ENCODE data around the gene RASL10A. TPM values are rescaled to one million over a fixed set of nuclear protein-coding genes. Genes with fewer than 3 reads are reported as not detected.

RASL10A gene
- total RNA-seq, 1 experiment from 2014 or later: 0.06 TPM

GRCh38 chr22:29339381-29340235 is 24.1 kb upstream of the RASL10A start:
- no peak for DNase-seq (ENCODE audit: low read depth)

DNA sequence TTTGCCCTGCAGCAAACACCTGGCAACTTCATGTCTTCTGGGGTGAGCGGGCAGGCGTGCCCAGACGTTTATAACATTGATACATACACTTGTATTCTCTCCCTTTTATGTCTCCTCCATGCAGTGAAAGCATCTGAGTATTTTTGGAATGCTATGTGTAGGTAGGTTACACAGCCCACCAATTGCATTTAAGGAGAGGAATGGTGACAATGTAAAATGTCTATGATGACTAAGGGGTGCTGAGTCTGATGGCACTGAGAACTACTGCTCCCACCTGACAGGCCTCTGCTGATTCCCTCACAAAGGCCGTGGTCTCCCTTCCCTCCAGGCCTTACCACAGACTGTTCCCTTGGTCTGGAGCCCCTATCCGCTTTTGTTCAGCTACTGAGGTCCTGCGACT is 22.9 kb upstream of the RASL10A start:
- DNase-seq (ENCODE audit: low read depth): no peak

- no peak for DNase-seq (ENCODE audit: low read depth)
Measured at GRCh38 chr22:29337631-29338284, 22.3 kb upstream of the RASL10A start.

DNA sequence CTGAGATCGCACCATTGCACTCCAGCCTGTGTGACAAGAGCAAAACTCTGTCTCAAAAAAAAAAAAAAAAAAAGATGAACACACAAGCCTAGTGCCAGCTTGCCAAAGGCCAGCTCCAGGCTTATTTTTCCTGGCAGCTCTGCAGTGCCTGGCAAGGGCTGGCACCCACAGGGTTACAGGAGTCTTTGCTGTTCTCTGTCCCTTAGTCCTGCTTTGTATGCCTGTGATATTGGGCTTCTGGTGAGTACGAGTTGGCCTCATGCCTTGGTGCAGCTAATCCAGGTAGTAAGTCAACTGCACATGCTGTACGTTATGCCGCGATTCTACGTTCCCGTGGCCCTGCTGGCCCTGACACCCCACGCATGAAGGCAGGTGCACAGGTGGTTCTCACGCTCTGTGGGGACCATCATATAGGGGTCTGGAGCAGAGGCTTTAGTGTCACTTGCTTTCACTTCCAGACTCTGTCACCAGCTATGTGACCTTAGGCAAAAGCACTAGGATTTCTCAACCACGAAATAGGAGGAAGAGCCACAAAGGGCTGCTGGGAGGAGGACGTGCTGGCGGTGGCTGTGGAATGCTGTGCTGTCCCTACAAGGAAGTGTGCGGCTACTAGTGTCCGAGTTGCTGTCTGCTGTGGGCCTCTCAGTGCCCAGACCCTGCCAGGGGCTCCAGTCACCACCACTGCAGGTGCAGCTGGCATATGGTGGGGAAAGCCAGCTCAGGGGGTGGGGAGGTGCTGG is 21.4 kb upstream of the RASL10A start:
- DNase-seq (ENCODE audit: low read depth): no peak

GRCh38 chr22:29335656-29336055 is 20.2 kb upstream of the RASL10A start:
- DNase-seq (ENCODE audit: low read depth): no peak

DNA sequence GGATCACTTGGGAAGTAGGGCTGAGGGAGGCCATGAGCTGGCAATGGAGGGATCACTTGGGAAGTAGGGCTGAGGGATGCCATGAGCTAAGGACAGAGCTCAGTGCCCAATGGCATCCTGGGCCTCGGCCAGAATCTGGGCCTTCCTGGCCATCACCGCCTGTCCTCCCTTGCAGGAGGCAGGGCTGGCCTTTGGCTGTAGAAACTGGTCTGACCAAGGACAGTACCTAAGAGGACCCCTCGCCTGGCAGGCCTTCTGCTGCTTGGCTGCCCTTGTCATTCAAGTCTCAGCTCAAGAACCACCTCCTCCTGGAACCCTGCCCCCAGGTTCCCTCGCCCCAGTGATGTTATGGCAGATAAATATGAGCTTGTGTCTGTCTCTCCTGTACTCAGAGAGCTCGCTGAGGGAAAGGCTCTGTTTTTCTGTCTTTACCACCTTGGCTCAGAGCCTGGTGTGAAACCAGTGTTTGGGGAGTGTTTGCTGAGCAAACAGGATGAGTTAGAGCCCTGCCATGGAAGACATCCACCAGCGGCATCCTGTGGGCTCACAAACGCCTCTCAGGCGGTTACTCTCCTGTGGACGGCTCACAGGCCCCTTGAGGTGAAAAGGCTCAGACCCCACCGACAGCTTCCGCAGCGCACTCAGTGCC is 19.3 kb upstream of the RASL10A start:
- DNase-seq (ENCODE audit: low read depth): no peak

DNA sequence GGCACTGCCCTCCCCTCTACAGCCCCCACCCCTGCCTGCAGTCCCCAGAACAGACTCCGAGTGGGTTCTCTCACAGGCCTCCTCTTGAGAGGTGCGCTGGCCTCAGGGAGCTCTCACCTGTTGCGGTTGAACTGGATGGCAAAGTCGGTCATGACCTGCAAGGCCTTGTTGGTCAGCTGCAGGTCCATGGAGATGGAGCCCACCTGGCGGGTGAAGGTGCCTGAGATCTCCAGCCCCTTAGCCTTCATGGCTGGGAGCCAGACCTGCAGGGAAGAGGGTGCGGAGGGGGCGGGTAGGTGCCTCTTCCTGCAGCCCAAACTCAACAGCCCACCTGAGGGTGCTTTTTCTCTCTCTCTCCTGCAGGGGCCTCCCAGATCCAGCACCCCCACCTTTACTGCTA is 18.7 kb upstream of the RASL10A start:
- no peak for DNase-seq (ENCODE audit: low read depth)

DNA sequence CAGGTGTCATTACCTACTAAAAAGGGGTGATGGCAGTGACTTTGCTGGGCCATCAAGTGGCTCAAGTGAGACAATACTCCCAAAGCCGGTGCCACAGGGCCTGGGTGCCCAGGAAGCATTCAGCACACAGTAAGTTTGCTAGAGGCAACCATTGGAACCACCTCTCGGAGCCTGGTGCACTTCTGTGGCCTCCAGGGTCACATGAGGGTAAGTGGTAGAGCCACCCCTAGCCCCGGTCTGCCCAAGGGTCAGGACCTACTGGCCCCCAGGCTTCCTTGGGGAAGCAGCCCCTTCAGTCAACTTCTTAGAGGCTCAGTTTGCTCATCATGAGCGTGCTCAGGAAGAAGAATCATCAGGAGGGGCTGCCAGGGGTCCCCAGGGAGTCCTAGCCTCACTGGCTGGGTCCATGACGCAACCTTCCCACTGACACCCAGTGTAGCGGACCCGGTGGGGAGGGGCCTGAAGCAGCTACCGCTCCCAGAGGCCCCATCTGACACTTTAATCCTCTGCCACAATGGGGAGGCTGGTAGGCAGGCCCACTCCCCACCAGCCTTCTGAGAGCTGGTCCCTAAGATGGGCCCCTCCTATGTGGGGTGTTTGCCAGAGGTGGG is 17.5 kb upstream of the RASL10A start:
- DNase-seq (ENCODE audit: low read depth): no peak

- no peak for DNase-seq (ENCODE audit: low read depth)
Measured at GRCh38 chr22:29331658-29332300, 16.3 kb upstream of the RASL10A start.

DNA sequence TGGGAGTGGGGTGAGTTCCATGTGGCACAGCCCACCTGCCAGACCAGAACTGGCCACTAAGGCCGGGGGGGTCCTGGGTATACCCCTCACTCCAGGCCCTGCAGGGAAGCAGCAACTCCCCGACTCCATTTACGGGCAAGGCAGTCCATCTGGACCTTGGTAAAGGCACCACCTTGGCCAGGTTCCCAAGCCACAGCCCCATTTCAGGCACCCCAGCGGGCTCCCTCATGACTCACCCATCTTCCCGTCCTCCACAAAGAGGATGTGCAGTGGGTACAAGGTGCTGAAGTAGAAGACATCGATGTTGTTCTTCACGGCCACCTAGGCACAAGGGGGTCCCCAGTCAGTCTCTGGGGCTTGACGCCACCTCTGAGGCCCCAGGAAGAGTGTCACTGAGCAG is 15.7 kb upstream of the RASL10A start:
- no peak for DNase-seq (ENCODE audit: low read depth)

- no peak for DNase-seq (ENCODE audit: low read depth)
Measured at GRCh38 chr22:29330753-29331152, 15.3 kb upstream of the RASL10A start.

DNA sequence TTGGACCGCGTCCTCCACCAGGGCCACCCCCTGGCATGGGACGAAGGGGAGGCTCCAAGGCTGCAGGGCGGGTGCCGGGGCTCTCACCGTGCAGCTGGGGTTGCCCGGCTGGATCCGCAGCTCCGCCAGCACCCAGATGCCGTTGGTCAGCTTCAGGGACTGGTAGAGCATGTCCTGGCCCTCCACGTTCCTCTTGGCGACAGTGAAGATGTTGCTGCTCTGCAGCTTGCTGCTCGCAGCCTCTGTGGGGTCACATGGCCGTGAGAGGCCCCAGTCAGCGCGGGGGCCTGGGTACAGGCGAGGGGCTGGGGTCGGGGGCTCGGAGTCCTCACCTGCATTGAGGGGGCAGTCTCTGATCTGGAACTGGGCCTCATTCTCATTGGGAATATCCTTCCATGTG is 14.8 kb upstream of the RASL10A start:
- DNase-seq (ENCODE audit: low read depth): no peak

DNA sequence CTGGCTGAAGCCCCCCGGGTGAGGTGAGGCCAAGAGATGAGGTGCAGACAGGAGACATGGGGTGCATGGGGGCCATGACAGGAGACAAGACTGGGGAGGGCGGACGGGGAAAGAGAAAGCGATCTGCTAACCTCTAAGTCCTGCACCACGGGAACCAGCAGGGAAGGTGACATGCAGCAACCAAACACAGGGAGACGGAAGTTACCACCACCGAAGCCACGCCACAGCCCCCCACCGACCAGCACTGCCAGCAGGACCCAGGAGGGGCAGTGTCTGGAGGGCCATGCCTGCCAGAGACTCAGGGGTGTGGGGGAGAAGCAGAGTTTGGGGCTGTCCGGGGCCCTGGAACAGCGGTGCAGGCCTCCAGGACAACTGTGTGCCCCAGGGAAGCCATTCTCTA is 14.1 kb upstream of the RASL10A start:
- no peak for DNase-seq (ENCODE audit: low read depth)

- peak; percentile 75 for DNase-seq (ENCODE audit: low read depth)
Measured at GRCh38 chr22:29328566-29329500, 13.3 kb upstream of the RASL10A start.

GRCh38 chr22:29328055-29328454 is 12.6 kb upstream of the RASL10A start:
- DNase-seq (ENCODE audit: low read depth): no peak

DNA sequence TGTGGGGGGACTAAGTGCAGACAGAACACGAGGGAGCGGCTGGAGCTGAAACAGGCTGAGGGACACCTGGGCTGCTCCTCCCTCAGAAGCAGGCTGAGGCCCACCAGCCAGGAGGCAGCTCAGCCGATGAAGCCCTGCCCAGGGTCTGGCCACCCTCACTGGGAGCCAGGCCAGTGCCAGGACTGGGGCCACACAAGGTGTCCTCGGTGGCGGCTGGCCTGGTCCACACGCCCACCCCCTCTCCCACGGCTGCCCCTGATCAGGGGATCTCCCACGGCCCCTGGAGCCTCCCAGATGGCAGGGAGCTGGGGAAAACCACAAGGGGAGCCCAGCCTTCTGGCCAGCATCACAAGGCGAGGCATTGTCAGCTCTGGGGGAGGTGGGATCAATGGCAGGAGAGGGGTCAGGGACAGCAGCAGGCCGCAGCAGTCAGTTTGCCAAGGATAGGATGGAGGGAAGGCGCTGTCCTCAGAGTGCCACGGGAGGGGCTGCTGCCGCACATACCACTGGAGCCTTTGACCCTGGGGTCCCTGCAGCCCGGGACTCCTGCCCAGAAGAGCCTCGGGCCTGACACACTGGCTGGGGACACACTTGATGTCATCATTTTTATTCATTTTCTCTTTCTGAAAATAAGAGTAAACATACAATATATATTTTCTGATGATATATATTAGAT is 11.7 kb upstream of the RASL10A start:
- no peak for DNase-seq (ENCODE audit: low read depth)

DNA sequence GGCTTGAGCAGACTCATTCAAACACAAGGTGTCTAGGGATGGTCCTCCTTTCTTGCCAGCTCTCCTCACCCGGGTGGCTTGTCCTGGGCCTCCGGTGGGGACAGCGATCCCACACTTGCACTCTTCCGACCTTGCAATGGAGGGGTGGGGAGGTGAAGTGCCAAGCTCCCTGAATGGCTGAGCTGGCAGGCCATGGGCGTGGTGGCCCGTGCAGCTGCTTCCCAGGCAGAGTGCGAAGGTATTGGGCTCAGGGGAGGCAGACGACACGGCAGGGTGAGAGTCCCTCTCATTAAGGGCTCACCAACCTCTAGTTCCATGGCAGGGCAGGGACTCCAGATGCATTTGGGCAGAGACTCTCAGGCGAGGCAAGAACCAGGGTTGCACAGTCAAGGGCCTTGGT is 11.0 kb upstream of the RASL10A start:
- DNase-seq (ENCODE audit: low read depth): no peak

DNA sequence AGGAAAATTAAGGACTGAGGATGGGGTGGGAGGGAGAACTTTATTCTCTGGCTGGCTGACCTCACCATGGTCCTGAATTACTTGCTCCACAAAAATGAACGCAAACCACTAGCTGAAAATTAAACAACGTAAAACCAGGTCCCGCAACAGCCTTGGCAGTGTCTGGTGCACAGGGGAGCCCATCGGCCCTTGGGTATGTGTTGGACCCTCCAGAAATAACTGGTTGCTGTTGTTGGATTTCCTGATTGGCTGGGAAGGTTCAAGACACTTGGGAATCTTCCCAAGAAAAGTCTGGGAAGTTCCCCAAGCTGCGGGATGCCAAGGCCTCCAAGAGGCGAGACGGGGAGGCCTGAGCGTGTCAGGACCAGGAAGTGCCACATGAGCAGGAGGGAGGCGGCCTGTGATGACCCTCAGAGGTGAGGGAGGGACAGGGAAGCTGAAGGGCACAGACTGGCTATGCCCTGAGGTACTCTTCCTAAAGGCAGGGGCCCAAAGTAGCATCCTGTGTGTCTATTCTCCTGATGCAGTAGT is 10.4 kb upstream of the RASL10A start:
- no peak for DNase-seq (ENCODE audit: low read depth)

DNA sequence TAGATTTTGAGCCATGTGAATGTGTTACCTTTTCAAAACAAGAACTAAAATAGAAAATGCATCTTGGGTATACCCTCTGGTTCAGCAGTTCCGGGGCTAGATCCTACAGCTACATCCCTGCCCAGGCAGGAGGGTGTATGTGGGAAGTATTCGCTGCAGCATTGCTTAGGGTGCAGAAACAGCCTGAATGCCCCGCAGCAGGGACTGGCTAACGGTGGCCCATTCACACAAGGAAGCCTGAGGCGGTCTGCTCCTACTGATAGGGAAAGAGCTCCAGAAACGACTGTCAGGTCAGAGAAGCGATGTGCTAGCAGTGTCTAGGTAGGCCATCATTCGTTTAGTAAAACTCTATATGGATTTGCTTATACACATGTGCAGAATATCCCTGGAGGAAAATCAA is 9.9 kb upstream of the RASL10A start:
- no peak for DNase-seq (ENCODE audit: low read depth)

Measured in LHCN-M2 (cell line).